Measurements from ENCODE around the gene SCFD2. TPM values are rescaled to one million over a fixed set of nuclear protein-coding genes. Genes with fewer than 3 reads are reported as not detected.
A peak's percentile ranks its signal among the peaks of the same experiment; 100 is the strongest.

Gene SCFD2
- total and polyA plus RNA-seq, 12 donors = 2.9 to 15.0 (median 9.7) TPM

DNA sequence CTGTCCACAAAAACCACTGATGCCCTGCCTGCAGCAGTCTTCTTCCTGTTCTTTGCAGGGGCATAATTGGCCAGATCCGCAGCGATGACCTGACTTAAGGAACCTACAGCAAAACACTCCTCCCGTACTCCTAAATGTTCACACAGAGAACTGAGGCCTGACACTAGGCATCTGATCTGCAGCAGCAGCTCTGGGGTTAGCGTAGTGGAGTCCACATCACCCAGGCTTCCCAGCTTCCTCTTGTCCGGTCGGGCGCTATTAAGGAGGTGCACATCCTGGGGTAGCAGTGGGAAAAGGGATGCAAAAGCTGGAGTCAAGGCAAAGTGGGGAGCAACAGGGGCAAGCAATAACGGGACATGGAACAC lies 758 bp downstream of the SCFD2 start:
- H3K36me3 ChIP-seq = peaks cover 0 to 7% (median 0%) of the 10 kb centered on the region in 9 donors
- WGBS, 2 donors = 0 to 1% methylated on average over 8 of the region's 8 CpGs
- H3K4me1 ChIP-seq = peaks cover 0 to 39% (median 29%) of the 10 kb centered on the region in 9 donors
- peaks cover 0 to 18% (median 6%) of the 10 kb centered on the region in 7 donors for H3K27me3 ChIP-seq
- peak overlapping the region in 8 of 10 donors; percentile 14 to 79 (median 66) for H3K27ac ChIP-seq
- peak overlapping the region; percentile 69 to 98 (median 88) for H3K4me3 ChIP-seq
- ATAC-seq (peak in 5 of 8 donors; percentile 11 to 42 (median 20)), DNase-seq (no peak)
- no peaks in the 10 kb centered on the region for H3K9me3 ChIP-seq
- intact Hi-C loops (cut with DNase I) = loop anchor here in 2 of 10 donors (10.0 kb wide), 1 partner anchor 350 kb away; no protein-coding TSS in a partner anchor
- TF ChIP-seq CTCF (IDR thresholded peaks at IDR 0.05) = no peak

GRCh38 chr4:53364624-53365023 lies 1.2 kb downstream of the SCFD2 start:
- Histone ChIP-seq H3K9me3 (no peaks in the 10 kb centered on the region), H3K4me1 (peaks cover 0 to 39% (median 29%) of the 10 kb centered on the region in 9 donors), H3K27ac (no peak overlapping the region), H3K4me3 (peak overlapping the region in 9 of 10 donors; percentile 69 to 98 (median 88)), H3K36me3 (peaks cover 0 to 7% (median 0%) of the 10 kb centered on the region in 9 donors), H3K27me3 (peaks cover 0 to 14% (median under 1%) of the 10 kb centered on the region in 7 donors)
- intact Hi-C loops (cut with DNase I) = loop anchor here in 2 of 10 donors (10.0 kb wide), 1 partner anchor 350 kb away; no protein-coding TSS in a partner anchor
- WGBS, 2 donors = 52 to 55% methylated on average over 3 of the region's 3 CpGs
- DNase-seq (no peak), ATAC-seq (no peak)
- no peak for TF ChIP-seq CTCF (IDR thresholded peaks at IDR 0.05)

DNA sequence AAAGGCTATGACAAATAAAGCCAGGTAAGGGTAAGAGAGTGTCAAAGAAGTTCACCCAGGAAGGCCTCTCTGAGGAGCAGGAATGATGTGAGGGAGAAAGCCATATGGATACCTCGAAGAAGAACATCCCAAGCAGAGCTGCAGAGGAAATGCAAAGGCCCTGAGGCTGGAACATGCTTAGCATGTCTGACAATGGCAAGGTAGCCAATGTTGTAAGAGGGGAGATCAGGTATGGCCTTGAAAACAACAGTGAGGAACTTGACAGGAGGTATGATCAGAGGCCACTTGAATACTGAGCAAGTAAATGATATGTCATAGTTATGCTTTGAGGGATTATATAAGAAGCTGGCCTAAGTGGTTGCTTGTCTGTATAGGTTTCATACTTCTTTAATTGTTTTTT lies 3.8 kb downstream of the SCFD2 start:
- TF ChIP-seq CTCF (IDR thresholded peaks at IDR 0.05) = no peak
- Histone ChIP-seq H3K4me1 (peaks cover 0 to 39% (median 29%) of the 10 kb centered on the region in 9 donors), H3K36me3 (peaks cover 0 to 7% (median 0%) of the 10 kb centered on the region in 9 donors), H3K27me3 (no peaks in the 10 kb centered on the region), H3K27ac (no peak overlapping the region), H3K4me3 (no peak overlapping the region), H3K9me3 (no peaks in the 10 kb centered on the region)
- 92 to 93% methylated on average over 1 of the region's 1 CpG for WGBS, 2 donors
- DNase-seq (no peak), ATAC-seq (no peak)
- intact Hi-C loops (cut with DNase I) = loop anchor here in 2 of 10 donors (10.0 kb wide), 1 partner anchor 347 kb away; no protein-coding TSS in a partner anchor

- ATAC-seq (no peak), DNase-seq (no peak)
- no peak overlapping the region for H3K27ac ChIP-seq
- H3K4me3 ChIP-seq = no peak overlapping the region
- peaks cover 0 to 7% (median 0%) of the 10 kb centered on the region in 9 donors for H3K36me3 ChIP-seq
- no peaks in the 10 kb centered on the region for H3K9me3 ChIP-seq
- intact Hi-C loops (cut with DNase I) = loop anchor here in 2 of 10 donors (10.0 kb wide), 1 partner anchor 347 kb away; no protein-coding TSS in a partner anchor
- 85 to 86% methylated on average over 3 of the region's 3 CpGs for WGBS, 2 donors
- no peaks in the 10 kb centered on the region for H3K27me3 ChIP-seq
- H3K4me1 ChIP-seq = peaks cover 0 to 37% (median 26%) of the 10 kb centered on the region in 9 donors
- TF ChIP-seq CTCF (IDR thresholded peaks at IDR 0.05) = no peak
These were observed 4.4 kb downstream of the SCFD2 start for GRCh38 chr4:53361451-53361850.

Measured in heart right ventricle (tissue), 16 donors.